HepG2 (cell line): Measurements from ENCODE around the gene FAHD1. TPM values are rescaled to one million over a fixed set of nuclear protein-coding genes. Genes with fewer than 3 reads are reported as not detected.

ENCODE experiments used
- ATAC-seq: fragments of 200-7000 bp; cut with Tn5 transposase; 3 replicates; pipeline ENCODE4 v1.9.1; 2020; ENCODE audit warnings: mild to moderate bottlenecking, moderate library complexity
- BruUV-seq: library from RNA; stranded (reverse); fragments of 400-500 nt; replicated peaks from 2 replicates; lab custom pipeline; 2021; lab: Mats Ljungman, UMichigan
- CTCF ChIA-PET: fragments of 300-600 bp; formaldehyde crosslinking; extraction: SDS; loops from one replicate; lab custom pipeline; 2021; ENCODE audit warnings: low total read pairs, inconsistent platforms, low intra/inter-chr PET ratio; lab: Yijun Ruan, JAX
- POLR2A ChIA-PET: fragments of 350-600 bp; sonication (Branson Sonifier 250); formaldehyde crosslinking; loops from one replicate; lab custom pipeline; 2020; ENCODE audit warnings: antibody characterized with exemption, inconsistent platforms; lab: Yijun Ruan, JAX
- DNase-seq: peaks from one replicate; pipeline ENCODE4 v3.0.0-alpha.2; 2015; ENCODE audit warnings: low spot score
- FAIRE-seq: peaks from 3 replicates; lab custom pipeline; 2011; peaks lifted over from hg19 to GRCh38; lab: Jason Lieb, UNC
- H2AFZ ChIP-seq: one replicate; pipeline ENCODE4 v1.6.1; 2011; ENCODE audit warnings: low read length, inconsistent platforms
- H3K27ac ChIP-seq: fragments of 300-600 bp; 3 replicates; pipeline ENCODE4 v1.8.0; 2011; ENCODE audit warnings: mixed run types, mild to moderate bottlenecking, mixed read lengths, low read length, inconsistent platforms; ENCODE audit not compliant: insufficient read depth; ENCODE audit errors: extremely low read length
- H3K27me3 ChIP-seq, 2 experiments: fragments of 200-600 bp in 1 of 2; 2 replicates in 1 of 2; 3 replicates in 1 of 2; pipeline versions ENCODE4 v1.6.0 to v1.8.0; 2011; ENCODE audit warnings: low read length in 2 of 2, mild to moderate bottlenecking in 2 of 2, moderate library complexity in 2 of 2, inconsistent platforms in 1 of 2; ENCODE audit not compliant: insufficient read depth in 2 of 2, control insufficient read depth in 1 of 2
- H3K36me3 ChIP-seq, 2 experiments: fragments of 200-600 bp in 1 of 2; replicated peaks in 1 of 2; 2 replicates in 1 of 2; 3 replicates in 1 of 2; pipeline versions ENCODE4 v1.5.1 to v1.8.0; 2011; ENCODE audit warnings: low read length in 2 of 2, inconsistent platforms in 1 of 2; ENCODE audit not compliant: insufficient read depth in 2 of 2, control insufficient read depth in 1 of 2
- H3K4me1 ChIP-seq: 2 replicates; pipeline ENCODE4 v1.5.1; 2012; ENCODE audit warnings: low read length, inconsistent platforms; ENCODE audit not compliant: insufficient read depth
- H3K4me2 ChIP-seq: 2 replicates; pipeline ENCODE4 v1.6.0; 2011; ENCODE audit warnings: low read depth, low read length, inconsistent platforms
- H3K4me3 ChIP-seq, 3 experiments: fragments of 200-600 bp in 1 of 3; sonication (generic), shearing (Covaris generic) in 1 of 3; replicated peaks in 1 of 3; 2 replicates each; pipeline ENCODE4 v1.5.1; 2011 to 2016; ENCODE audit warnings: low read length in 3 of 3, inconsistent platforms in 2 of 3, low read depth in 2 of 3, mild to moderate bottlenecking in 2 of 3, control low read depth in 1 of 3, mixed read lengths in 1 of 3; ENCODE audit not compliant: insufficient read depth in 1 of 3
- H3K79me2 ChIP-seq: one replicate; pipeline ENCODE4 v1.6.1; 2011; ENCODE audit warnings: low read length, inconsistent platforms; ENCODE audit not compliant: insufficient read depth
- H3K9ac ChIP-seq: 2 replicates; pipeline ENCODE4 v1.6.0; 2011; ENCODE audit warnings: mild to moderate bottlenecking, low read depth, low read length, inconsistent platforms; ENCODE audit not compliant: insufficient read depth
- H3K9me3 ChIP-seq: 2 replicates; pipeline ENCODE4 v1.5.1; 2012; ENCODE audit warnings: mild to moderate bottlenecking, low read length
- H4K20me1 ChIP-seq: 2 replicates; pipeline ENCODE4 v1.6.0; 2011; ENCODE audit warnings: inconsistent platforms, mild to moderate bottlenecking, low read length, moderate library complexity; ENCODE audit not compliant: insufficient read depth
- BRCA1 ChIP-seq: sonication (generic); formaldehyde crosslinking; IDR thresholded peaks from 2 replicates; pipeline ENCODE4 v1.4.0; 2020; ENCODE audit warnings: missing genetic modification reagents
- DZIP1 ChIP-seq: sonication (generic); formaldehyde crosslinking; IDR thresholded peaks from 2 replicates; pipeline ENCODE4 v1.5.0; 2020; ENCODE audit warnings: mild to moderate bottlenecking, missing genetic modification reagents
- GLMP ChIP-seq: sonication (generic); formaldehyde crosslinking; IDR thresholded peaks from 2 replicates; pipeline ENCODE4 v1.9.0; 2021; ENCODE audit warnings: missing genetic modification reagents, mild to moderate bottlenecking, borderline replicate concordance
- IKZF1 ChIP-seq: fragments of 450-650 bp; IDR thresholded peaks from 2 replicates; pipeline ENCODE4 v1.7.1; 2016
- NFATC3 ChIP-seq: sonication (generic); formaldehyde crosslinking; IDR thresholded peaks from 2 replicates; pipeline ENCODE4 v1.5.1; 2020; ENCODE audit warnings: mild to moderate bottlenecking, missing genetic modification reagents
- PAF1 ChIP-seq: IDR thresholded peaks from 2 replicates; pipeline ENCODE4 v1.6.1; 2016; ENCODE audit warnings: missing genetic modification reagents, missing compliant biosample characterization
- RFX5 ChIP-seq: IDR thresholded peaks from 2 replicates; pipeline ENCODE4 v1.6.1; 2011; ENCODE audit warnings: low read depth, low read length, improper control_type of control experiment
- STAT5B ChIP-seq: sonication (generic); formaldehyde crosslinking; IDR thresholded peaks from 2 replicates; pipeline ENCODE4 v1.4.0; 2020; ENCODE audit warnings: missing genetic modification reagents
- TCF7 ChIP-seq: sonication (generic); IDR thresholded peaks from 2 replicates; pipeline ENCODE4 v1.6.1; 2016; ENCODE audit warnings: antibody characterized with exemption, low read depth
- ZBTB25 ChIP-seq: IDR thresholded peaks from 2 replicates; pipeline ENCODE4 v1.6.1; 2018; ENCODE audit warnings: missing genetic modification reagents
- ZKSCAN8 ChIP-seq: IDR thresholded peaks from 2 replicates; pipeline ENCODE4 v1.6.1; 2016; ENCODE audit warnings: borderline replicate concordance, missing genetic modification reagents, missing compliant biosample characterization
- ZNF275 ChIP-seq: sonication (generic); formaldehyde crosslinking; IDR thresholded peaks from 2 replicates; pipeline ENCODE4 v1.8.0; 2022; ENCODE audit warnings: missing genetic modification reagents, mild to moderate bottlenecking, inconsistent platforms, borderline replicate concordance
- ZNF362 ChIP-seq: sonication (generic); formaldehyde crosslinking; IDR thresholded peaks from 2 replicates; pipeline ENCODE4 v1.4.0; 2020; ENCODE audit warnings: missing genetic modification reagents, mild to moderate bottlenecking, borderline replicate concordance
- ZNF382 ChIP-seq: sonication (generic); formaldehyde crosslinking; IDR thresholded peaks from 2 replicates; pipeline ENCODE4 v1.5.0; 2020; ENCODE audit warnings: missing genetic modification reagents, mild to moderate bottlenecking, borderline replicate concordance
- WGBS: methylation state at CpG from one replicate; pipeline ENCODE4 v1.1.6; 2017; ENCODE audit warnings: low lambda C conversion rate; 5-methylcytosine and 5-hydroxymethylcytosine counted together
- in situ Hi-C: cut with HindIII; loops from 2 replicates; pipeline ENCODE4 v1.10.0; 2017; ENCODE audit warnings: low pct_unique_long_range_greater_than_20kb; ENCODE audit not compliant: extremely low pct_ligation_motif_present
- intact Hi-C: fragments of 100-400 bp; cut with micrococcal nuclease; formaldehyde crosslinking; loops from one replicate; pipeline ENCODE4 v1.10.0; 2022; ENCODE audit not compliant: unreplicated experiment
- polyA plus RNA-seq, 8 experiments: library from polyadenylated mRNA; depleted of rRNA in 3 of 8; stranded (reverse) in 7 of 8; unstranded in 1 of 8; fragments of >200 nt; fragmentation: Illumina TruSeq in 4 of 8; extraction: Trizol in 4 of 8; gene quantifications; 2 replicates each; pipeline versions ENCODE4 v1.2.1 to v1.2.3, GENCODE V29; 2011 to 2016; ENCODE audit warnings: low read depth in 4 of 8, missing spikeins in 1 of 8, mixed read lengths in 1 of 8; ENCODE audit not compliant: insufficient read depth in 1 of 8
- total RNA-seq, 5 experiments: library from RNA; depleted of rRNA; stranded (reverse); fragments of >200 nt; fragmentation: Illumina TruSeq; extraction: Trizol; gene quantifications; 2 replicates each; pipeline ENCODE4 v1.2.3, GENCODE V29; 2016; ENCODE audit warnings: low read depth in 1 of 5

Gene FAHD1
- total and polyA plus RNA-seq, 2 of the 13 experiments (the other 11 are each of a cell fraction or from before 2014, with no cell fraction given), result 39.0 to 45.3 TPM

GRCh38 chr16:1865902-1866690 lies 39.1 kb downstream of the FAHD1 start:
- POLR2A ChIA-PET, result interaction anchor here (1.1 kb wide), 2 partner anchors 75 to 99 kb away, joined by 3 to 5 read pairs; partner anchors contain the start of gene RPS2
- Histone ChIP-seq H3K4me2 (no peak overlapping the region), H3K27ac (no peak overlapping the region), H3K9me3 (no peaks in the 10 kb centered on the region), H3K9ac (no peak overlapping the region), H3K36me3 (no peaks in the 10 kb centered on the region), H3K79me2 (no peaks in the 10 kb centered on the region), H2AFZ (no peak overlapping the region), H4K20me1 (no peaks in the 10 kb centered on the region), H3K4me3 (no peak overlapping the region), H3K4me1 (peaks cover 15% of the 10 kb centered on the region), H3K27me3 (peaks cover 0 to 1% of the 10 kb centered on the region in 2 experiments; a peak in 1 of 5 replicates)
- BruUV-seq, result no TSS peak
- ATAC-seq (no peak), FAIRE-seq (no peak), DNase-seq (no peak)
- CTCF ChIA-PET, result interaction anchor here (1.2 kb wide), 1 partner anchor 63 kb away, joined by 3 read pairs; no protein-coding TSS in a partner anchor
- 71% methylated on average over 6 of the region's 6 CpGs for WGBS
- intact Hi-C loops (no loop called here), in situ Hi-C loops (no loop called here)
- no peak for TF ChIP-seq IKZF1
- TF ChIP-seq DZIP1, result no peak
- no peak for TF ChIP-seq PAF1 (CRISPR knock-in tag)
- TF ChIP-seq TCF7, result no peak
- TF ChIP-seq GLMP, result no peak
- no peak for TF ChIP-seq STAT5B (CRISPR knock-in tag)
- no peak for TF ChIP-seq NFATC3
- TF ChIP-seq ZKSCAN8 (CRISPR knock-in tag), result no peak
- TF ChIP-seq ZNF382 (CRISPR knock-in tag), result no peak
- no peak for TF ChIP-seq ZBTB25
- TF ChIP-seq ZNF362 (CRISPR knock-in tag), result no peak
- TF ChIP-seq BRCA1 (CRISPR knock-in tag), result no peak
- TF ChIP-seq RFX5, result no peak
- TF ChIP-seq ZNF275, result no peak
